Measurements from ENCODE around the gene TMEM121B. TPM values are rescaled to one million over a fixed set of nuclear protein-coding genes. Genes with fewer than 3 reads are reported as not detected.

The TMEM121B gene
- total RNA-seq, 4 donors from 2014 or later, result 0.12 to 0.57 (median 0.20) TPM

GRCh38 chr22:17115945-17116565 is 5.1 kb downstream of the TMEM121B start:
- Histone ChIP-seq H3K27ac (no peak overlapping the region), H3K36me3 (peaks cover 0 to 2% (median 0%) of the 10 kb centered on the region in 3 donors), H3K4me3 (no peak overlapping the region), H3K27me3 (peaks cover 0 to 41% (median 4%) of the 10 kb centered on the region in 4 donors), H3K9me3 (no peaks in the 10 kb centered on the region), H3K4me1 (peaks cover 0 to 34% (median 16%) of the 10 kb centered on the region in 3 donors)
- no peak for TF ChIP-seq CTCF (IDR thresholded peaks at IDR 0.05)
- no peak for TF ChIP-seq POLR2A (IDR thresholded peaks at IDR 0.05)
- intact Hi-C loops (cut with DNase I), result no loop called here
- no peak for DNase-seq
- 18 to 28% methylated on average over 5 of the region's 5 CpGs for WGBS, 2 donors

DNA sequence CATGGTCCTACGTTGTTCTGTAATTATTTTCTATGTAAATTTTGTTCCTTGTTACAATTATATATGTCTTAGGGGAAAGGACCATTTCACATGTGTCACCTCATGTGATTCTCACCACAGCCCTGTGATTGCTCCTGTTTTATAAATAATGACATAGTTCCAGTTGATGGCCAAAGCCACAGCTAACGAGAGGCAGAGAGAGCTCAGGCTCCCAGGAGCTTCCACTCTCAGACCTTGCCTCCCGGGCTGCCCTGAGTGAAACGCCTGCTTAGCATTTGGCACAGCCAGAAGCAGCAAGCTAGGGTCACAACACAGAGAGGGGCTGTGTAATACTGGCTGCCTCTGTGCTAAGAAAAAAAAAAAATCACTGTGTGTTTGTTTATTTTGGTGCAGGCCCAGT is 5.9 kb downstream of the TMEM121B start:
- 42 to 56% methylated on average over 3 to 4 of the region's 4 CpGs for WGBS, 2 donors

GRCh38 chr22:17114898-17115235 is 6.3 kb downstream of the TMEM121B start:
- intact Hi-C loops (cut with DNase I), result no loop called here
- Histone ChIP-seq H3K27me3 (peaks cover 0 to 29% (median 4%) of the 10 kb centered on the region in 4 donors), H3K36me3 (peaks cover 0 to 13% (median under 1%) of the 10 kb centered on the region in 3 donors), H3K4me3 (no peak overlapping the region), H3K9me3 (no peaks in the 10 kb centered on the region), H3K4me1 (peaks cover 0 to 27% (median 6%) of the 10 kb centered on the region in 3 donors), H3K27ac (no peak overlapping the region)
- no peak for DNase-seq
- no peak for TF ChIP-seq CTCF (IDR thresholded peaks at IDR 0.05)
- TF ChIP-seq POLR2A (IDR thresholded peaks at IDR 0.05), result no peak
- 82% methylated on average over 9 of the region's 9 CpGs for WGBS, 2 donors

More for the DNA sequence above, 5.9 kb downstream of the TMEM121B start:
- Histone ChIP-seq H3K4me1 (peaks cover 0 to 28% (median 10%) of the 10 kb centered on the region in 3 donors), H3K4me3 (no peak overlapping the region), H3K27ac (no peak overlapping the region), H3K27me3 (peaks cover 0 to 33% (median 4%) of the 10 kb centered on the region in 4 donors), H3K36me3 (peaks cover 0 to 9% (median 0%) of the 10 kb centered on the region in 3 donors), H3K9me3 (no peaks in the 10 kb centered on the region)
- DNase-seq, result no peak
- TF ChIP-seq CTCF (IDR thresholded peaks at IDR 0.05) (no peak), POLR2A (IDR thresholded peaks at IDR 0.05) (no peak)
- intact Hi-C loops (cut with DNase I), result no loop called here

DNA sequence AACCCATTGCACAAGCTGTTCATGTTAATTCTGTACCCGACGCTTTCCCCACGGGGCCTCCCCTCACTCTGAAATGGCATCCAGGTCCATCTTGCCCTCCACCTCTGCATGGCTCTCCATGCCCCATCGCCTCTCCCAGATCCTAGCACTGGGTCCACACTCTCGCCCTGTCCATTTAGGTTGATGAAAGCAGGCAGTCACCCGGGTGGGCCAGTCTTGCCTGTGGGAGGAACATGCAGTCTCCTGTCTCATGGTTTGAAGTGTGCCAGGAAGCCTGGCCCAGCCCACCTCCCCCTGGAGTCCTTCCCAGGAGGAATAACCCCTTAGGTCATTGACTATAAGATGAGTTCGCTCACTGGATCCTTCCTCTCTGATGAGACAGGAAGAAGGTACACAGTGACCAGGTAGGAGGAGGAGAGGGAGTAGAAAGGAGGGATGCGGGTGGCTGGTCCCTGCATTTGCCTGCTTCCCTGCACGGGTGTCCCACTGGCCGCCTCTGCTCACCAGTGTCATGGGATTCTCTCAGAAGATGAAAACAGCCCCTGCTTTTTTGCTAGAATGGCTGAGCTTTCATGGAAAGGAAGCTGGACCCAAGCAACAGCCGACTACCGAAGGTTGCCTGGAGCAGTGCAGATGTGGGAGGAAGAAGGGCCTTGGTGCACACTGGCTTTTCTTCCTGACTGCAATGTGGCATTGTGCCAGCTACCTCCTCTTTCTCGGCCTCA is 6.8 kb downstream of the TMEM121B start:
- peaks cover 0 to 22% (median under 1%) of the 10 kb centered on the region in 3 donors for H3K4me1 ChIP-seq
- DNase-seq, result no peak
- no peak overlapping the region for H3K4me3 ChIP-seq
- H3K9me3 ChIP-seq, result no peaks in the 10 kb centered on the region
- TF ChIP-seq POLR2A (IDR thresholded peaks at IDR 0.05) (no peak), CTCF (IDR thresholded peaks at IDR 0.05) (no peak)
- peaks cover 0 to 24% (median under 1%) of the 10 kb centered on the region in 4 donors for H3K27me3 ChIP-seq
- peaks cover 3 to 18% (median 6%) of the 10 kb centered on the region in 3 donors for H3K36me3 ChIP-seq
- H3K27ac ChIP-seq, result no peak overlapping the region
- intact Hi-C loops (cut with DNase I), result no loop called here
- 65 to 66% methylated on average over 11 to 13 of the region's 13 CpGs for WGBS, 2 donors

DNA sequence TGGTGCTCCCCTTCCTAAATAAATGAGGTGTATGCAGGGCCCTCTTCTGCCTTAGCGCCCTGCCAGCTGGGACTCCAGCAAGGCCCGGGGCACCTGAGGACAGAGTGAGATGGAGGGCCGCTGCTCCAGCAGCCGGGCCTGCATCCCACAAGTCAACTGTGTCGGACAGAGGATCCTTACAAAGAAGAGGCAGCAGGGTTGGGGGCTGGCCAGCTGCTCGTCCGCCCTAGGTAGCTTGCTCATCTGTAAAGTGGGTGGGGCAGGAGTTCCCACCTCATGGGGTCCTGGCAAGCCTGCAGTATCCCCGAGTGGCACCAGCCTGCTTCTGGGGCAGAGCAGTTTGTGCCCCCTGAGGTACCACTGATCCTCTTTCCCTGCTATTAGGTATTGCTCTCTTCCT is 7.6 kb downstream of the TMEM121B start:
- Histone ChIP-seq H3K27ac (no peak overlapping the region), H3K36me3 (peaks cover 10 to 26% (median 13%) of the 10 kb centered on the region in 3 donors), H3K9me3 (no peaks in the 10 kb centered on the region), H3K27me3 (peaks cover 0 to 16% (median 0%) of the 10 kb centered on the region in 4 donors), H3K4me1 (peaks cover 0 to 15% (median 0%) of the 10 kb centered on the region in 3 donors), H3K4me3 (no peak overlapping the region)
- WGBS, 2 donors, result 67 to 87% methylated on average over 1 to 2 of the region's 8 CpGs
- no peak for TF ChIP-seq CTCF (IDR thresholded peaks at IDR 0.05)
- TF ChIP-seq POLR2A (IDR thresholded peaks at IDR 0.05), result no peak
- DNase-seq, result no peak
- intact Hi-C loops (cut with DNase I), result no loop called here
